ENCODE data around the gene PDCD1.

PDCD1 gene

DNA sequence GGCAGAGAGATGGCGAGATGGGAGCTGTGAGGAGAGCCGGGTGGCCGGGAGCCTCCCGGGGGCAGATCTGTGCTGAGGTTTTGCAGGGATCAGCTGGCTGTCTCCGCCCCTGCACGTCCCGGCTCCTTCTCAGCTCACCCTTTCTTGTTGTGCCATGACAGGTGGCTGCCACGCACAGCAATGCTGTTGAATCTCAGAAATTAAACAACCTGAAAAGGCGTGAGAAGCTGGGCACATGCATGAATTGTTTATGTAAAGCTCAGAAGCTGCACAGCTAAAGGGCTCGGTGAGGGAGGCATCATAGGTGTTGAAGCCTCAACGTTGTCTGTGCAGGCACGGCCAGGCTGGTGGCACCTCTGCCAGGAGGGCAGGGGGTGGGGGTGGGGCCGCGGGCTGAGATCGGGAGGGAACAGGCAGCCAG, 10.0 kb upstream of the PDCD1 start:
- H3K27ac ChIP-seq (ENCODE audit: low read depth, low read length), result no peak overlapping the region
- H3K27me3 ChIP-seq (ENCODE audit: control insufficient read depth, insufficient read depth, low read length), result peaks cover 12% of the 10 kb centered on the region; the same call in 1 of the 2 replicates
- H3K9ac ChIP-seq (ENCODE audit: low read length), result no peak overlapping the region

DNA sequence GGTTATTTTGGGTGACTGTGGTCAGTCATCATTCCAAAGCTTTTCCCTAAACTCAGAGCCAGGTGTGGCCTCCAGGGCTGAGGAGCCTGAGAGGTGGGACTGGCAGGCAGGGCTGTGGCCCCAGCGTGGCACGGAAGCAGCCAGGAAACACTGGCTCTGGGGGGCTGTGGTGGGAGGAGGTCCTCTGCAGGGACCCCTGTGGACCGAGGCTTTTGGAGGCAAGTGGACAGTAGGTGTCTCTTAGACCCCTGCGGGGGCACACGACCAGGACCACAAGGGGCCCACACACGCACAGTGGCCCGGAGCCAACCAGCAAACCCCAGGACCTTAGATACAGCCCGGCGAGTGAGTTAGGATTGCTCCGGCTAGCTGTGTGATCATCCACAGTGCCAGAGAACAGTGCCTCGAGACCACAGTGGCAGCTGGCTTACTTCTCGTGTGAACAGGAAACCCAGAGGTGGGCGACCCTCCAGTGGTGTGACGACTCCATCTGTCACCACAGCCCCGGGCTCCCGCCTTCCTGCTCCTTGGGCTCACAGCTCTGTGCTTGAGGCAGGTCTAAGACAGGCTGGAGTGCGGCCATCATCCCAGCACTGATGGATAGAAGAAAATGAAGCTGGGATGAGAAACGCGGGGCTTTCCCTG, 9.2 kb upstream of the PDCD1 start:
- Histone ChIP-seq H3K36me3 (ENCODE audit: control insufficient read depth, insufficient read depth, low read length) (no peaks in the 10 kb centered on the region), H3K4me1 (ENCODE audit: control insufficient read depth, insufficient read depth, low read length) (no peaks in the 10 kb centered on the region), H3K4me3 (ENCODE audit: low read depth, low read length) (no peak overlapping the region), H3K27ac (ENCODE audit: low read depth, low read length) (no peak overlapping the region), H3K27me3 (ENCODE audit: control insufficient read depth, insufficient read depth, low read length) (peaks cover 12% of the 10 kb centered on the region; the same call in 1 of the 2 replicates), H3K9me3 (ENCODE audit: control insufficient read depth, insufficient read depth, low read depth, low read length) (no peaks in the 10 kb centered on the region; the same call in 1 of the 2 replicates), H3K9ac (ENCODE audit: low read length) (no peak overlapping the region)

More for the DNA sequence above, 10.0 kb upstream of the PDCD1 start:
- Histone ChIP-seq H3K4me1 (ENCODE audit: control insufficient read depth, insufficient read depth, low read length) (no peaks in the 10 kb centered on the region), H3K4me3 (ENCODE audit: low read depth, low read length) (no peak overlapping the region), H3K36me3 (ENCODE audit: control insufficient read depth, insufficient read depth, low read length) (no peaks in the 10 kb centered on the region), H3K9me3 (ENCODE audit: control insufficient read depth, insufficient read depth, low read depth, low read length) (peaks cover under 1% of the 10 kb centered on the region)

DNA sequence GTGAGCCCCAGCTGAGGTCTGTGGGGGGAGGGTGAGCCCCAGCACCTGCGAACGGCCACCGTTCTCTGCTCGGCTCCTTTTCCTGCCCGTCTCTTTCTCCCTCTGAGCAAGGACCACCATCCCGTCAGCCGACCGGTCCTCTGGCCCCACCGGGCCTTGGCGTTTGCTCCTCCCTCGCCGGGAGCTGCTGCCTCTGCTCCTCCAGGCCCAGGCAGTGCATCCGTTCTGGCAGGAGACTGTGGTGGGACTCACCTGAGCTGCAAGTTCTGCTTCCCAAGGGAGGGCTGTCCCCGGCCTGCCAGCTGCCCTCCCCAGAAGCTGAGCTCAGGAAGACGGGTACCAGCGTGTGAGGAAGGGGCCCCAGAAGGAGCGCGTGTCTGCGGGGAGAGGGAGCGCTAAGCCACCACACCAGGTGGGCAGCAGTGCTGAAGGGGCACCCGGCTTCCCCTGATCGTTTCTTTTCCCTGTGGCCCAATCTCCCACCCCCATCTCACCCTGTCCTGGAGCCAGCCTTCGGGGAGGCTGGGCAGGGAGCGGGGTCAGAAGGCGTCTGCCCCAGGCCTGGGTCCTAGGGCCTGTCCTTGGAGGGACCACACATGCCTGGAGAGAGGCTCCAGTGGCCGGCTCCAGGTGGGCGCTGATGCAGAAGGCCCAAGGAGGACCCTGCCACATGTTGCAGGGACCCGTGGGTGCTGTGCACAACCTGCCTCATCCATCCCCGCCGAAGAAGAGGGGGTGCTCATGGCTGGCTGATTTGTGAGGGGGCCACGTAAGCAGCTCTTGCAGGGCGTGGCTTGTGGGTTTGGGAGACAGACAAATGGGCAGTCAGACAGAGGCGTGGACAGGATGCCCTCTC, 8.3 kb upstream of the PDCD1 start:
- H3K9ac ChIP-seq (ENCODE audit: low read length), result no peak overlapping the region
- no peak overlapping the region for H3K4me3 ChIP-seq (ENCODE audit: low read depth, low read length)
- peaks cover 1% of the 10 kb centered on the region; the same call in 1 of the 2 replicates for H3K4me1 ChIP-seq (ENCODE audit: control insufficient read depth, insufficient read depth, low read length)
- H3K27ac ChIP-seq (ENCODE audit: low read depth, low read length), result no peak overlapping the region
- H3K36me3 ChIP-seq (ENCODE audit: control insufficient read depth, insufficient read depth, low read length), result no peaks in the 10 kb centered on the region
- H3K9me3 ChIP-seq (ENCODE audit: control insufficient read depth, insufficient read depth, low read depth, low read length), result no peaks in the 10 kb centered on the region; the same call in 1 of the 2 replicates
- H3K27me3 ChIP-seq (ENCODE audit: control insufficient read depth, insufficient read depth, low read length), result peaks cover 12% of the 10 kb centered on the region; the same call in 1 of the 2 replicates

DNA sequence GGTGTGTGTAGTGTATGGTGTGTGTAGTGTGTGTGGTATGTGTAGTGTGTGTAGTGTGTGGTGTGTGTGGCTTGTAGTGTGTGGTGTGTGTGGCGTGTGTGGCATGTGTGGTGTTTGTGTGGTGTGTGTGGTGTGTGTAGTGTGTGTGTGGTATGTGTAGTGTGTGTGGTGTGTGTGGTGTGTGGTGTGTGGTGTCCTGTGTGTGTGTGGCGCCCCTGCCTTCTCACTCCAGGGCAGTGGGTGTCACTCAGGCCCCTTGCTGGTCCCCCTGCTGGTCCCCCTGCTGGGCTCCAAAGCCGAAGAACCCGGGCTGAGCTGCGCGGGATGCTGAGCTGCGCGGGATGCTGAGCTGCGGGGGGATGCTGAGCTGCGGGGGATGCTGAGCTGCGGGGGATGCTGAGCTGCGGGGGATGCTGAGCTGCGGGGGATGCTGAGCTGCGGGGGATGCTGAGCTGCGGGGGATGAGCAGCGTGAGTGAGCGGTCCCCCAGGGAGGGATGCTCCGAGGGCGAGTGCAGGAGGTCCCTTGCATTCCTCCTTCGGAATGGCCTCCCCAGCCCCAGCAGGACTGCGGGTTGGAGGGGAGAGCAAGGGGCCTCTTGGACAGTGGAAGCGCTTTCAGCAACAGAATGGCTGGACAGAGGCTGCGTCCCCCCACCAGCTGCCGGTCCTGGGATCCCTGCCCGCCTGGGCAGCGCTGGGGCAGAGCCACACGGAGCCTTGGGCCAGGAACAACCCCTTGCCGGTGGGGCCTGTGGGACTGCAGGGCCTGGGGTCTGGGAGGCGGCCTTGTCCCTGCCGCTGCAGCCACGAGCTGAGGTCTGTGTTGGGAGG, 7.5 kb upstream of the PDCD1 start:
- H3K4me3 ChIP-seq (ENCODE audit: low read depth, low read length), result no peak overlapping the region
- H3K27me3 ChIP-seq (ENCODE audit: control insufficient read depth, insufficient read depth, low read length), result peaks cover 12% of the 10 kb centered on the region; the same call in 1 of the 2 replicates
- H3K9me3 ChIP-seq (ENCODE audit: control insufficient read depth, insufficient read depth, low read depth, low read length), result no peaks in the 10 kb centered on the region; the same call in 1 of the 2 replicates
- peaks cover 3% of the 10 kb centered on the region; the same call in 1 of the 2 replicates for H3K4me1 ChIP-seq (ENCODE audit: control insufficient read depth, insufficient read depth, low read length)
- no peak overlapping the region for H3K27ac ChIP-seq (ENCODE audit: low read depth, low read length)
- H3K9ac ChIP-seq (ENCODE audit: low read length), result no peak overlapping the region
- no peaks in the 10 kb centered on the region for H3K36me3 ChIP-seq (ENCODE audit: control insufficient read depth, insufficient read depth, low read length)

DNA sequence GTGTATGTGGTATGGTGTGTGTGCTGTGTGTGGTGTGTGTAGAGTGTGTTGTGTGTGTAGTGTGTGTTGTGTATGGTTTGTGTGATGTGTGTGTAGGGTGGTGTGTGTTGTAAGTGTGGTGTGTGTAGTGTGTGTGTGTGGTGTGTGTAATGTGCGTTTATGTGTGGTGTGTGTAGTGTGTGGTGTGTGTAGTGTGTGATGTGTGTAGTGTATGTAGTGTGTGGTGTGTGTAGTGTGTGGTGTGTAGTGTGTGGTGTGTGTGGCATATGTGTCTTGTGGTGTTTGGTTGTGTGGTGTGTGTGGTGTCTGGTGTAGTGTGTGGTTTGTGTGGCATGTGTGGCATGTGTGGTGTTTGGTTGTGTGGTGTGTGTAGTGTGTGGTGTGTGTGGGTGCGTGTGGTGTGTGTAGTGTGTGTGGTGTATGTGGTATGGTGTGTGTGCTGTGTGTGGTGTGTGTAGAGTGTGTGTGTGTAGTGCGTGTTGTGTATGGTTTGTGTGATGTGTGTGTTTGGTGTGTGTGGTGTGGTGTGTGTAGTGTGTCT, 6.8 kb upstream of the PDCD1 start:
- Histone ChIP-seq H3K4me3 (ENCODE audit: low read depth, low read length) (no peak overlapping the region), H3K27ac (ENCODE audit: low read depth, low read length) (no peak overlapping the region), H3K27me3 (ENCODE audit: control insufficient read depth, insufficient read depth, low read length) (peaks cover 12% of the 10 kb centered on the region; the same call in 1 of the 2 replicates), H3K36me3 (ENCODE audit: control insufficient read depth, insufficient read depth, low read length) (no peaks in the 10 kb centered on the region), H3K9ac (ENCODE audit: low read length) (no peak overlapping the region), H3K9me3 (ENCODE audit: control insufficient read depth, insufficient read depth, low read depth, low read length) (no peaks in the 10 kb centered on the region; the same call in 1 of the 2 replicates), H3K4me1 (ENCODE audit: control insufficient read depth, insufficient read depth, low read length) (peaks cover 3% of the 10 kb centered on the region; the same call in 1 of the 2 replicates)

DNA sequence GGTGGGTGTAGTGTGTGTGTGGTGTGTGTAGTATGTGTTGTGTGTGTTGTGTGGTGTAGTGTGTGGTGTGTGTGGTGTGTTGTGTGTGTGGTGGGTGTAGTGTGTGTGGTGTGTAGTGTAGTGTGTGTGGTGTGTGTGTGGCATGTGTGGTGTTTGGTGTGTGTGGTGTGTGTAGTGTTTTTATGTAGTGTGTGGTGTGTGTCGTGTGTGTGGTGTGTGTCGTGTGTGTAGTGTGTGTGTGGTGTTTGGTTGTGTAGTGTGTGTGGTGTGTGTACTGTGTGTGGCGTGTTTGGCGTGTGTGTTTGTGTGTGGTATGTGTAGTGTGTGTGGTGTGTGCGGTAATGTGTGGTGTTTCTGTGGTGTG, 6.1 kb upstream of the PDCD1 start:
- Histone ChIP-seq H3K4me3 (ENCODE audit: low read depth, low read length) (no peak overlapping the region), H3K9me3 (ENCODE audit: control insufficient read depth, insufficient read depth, low read depth, low read length) (no peaks in the 10 kb centered on the region; the same call in 1 of the 2 replicates), H3K9ac (ENCODE audit: low read length) (no peak overlapping the region), H3K4me1 (ENCODE audit: control insufficient read depth, insufficient read depth, low read length) (peaks cover 3% of the 10 kb centered on the region; the same call in 1 of the 2 replicates), H3K27ac (ENCODE audit: low read depth, low read length) (no peak overlapping the region), H3K27me3 (ENCODE audit: control insufficient read depth, insufficient read depth, low read length) (peaks cover 12% of the 10 kb centered on the region; the same call in 1 of the 2 replicates), H3K36me3 (ENCODE audit: control insufficient read depth, insufficient read depth, low read length) (no peaks in the 10 kb centered on the region)

DNA sequence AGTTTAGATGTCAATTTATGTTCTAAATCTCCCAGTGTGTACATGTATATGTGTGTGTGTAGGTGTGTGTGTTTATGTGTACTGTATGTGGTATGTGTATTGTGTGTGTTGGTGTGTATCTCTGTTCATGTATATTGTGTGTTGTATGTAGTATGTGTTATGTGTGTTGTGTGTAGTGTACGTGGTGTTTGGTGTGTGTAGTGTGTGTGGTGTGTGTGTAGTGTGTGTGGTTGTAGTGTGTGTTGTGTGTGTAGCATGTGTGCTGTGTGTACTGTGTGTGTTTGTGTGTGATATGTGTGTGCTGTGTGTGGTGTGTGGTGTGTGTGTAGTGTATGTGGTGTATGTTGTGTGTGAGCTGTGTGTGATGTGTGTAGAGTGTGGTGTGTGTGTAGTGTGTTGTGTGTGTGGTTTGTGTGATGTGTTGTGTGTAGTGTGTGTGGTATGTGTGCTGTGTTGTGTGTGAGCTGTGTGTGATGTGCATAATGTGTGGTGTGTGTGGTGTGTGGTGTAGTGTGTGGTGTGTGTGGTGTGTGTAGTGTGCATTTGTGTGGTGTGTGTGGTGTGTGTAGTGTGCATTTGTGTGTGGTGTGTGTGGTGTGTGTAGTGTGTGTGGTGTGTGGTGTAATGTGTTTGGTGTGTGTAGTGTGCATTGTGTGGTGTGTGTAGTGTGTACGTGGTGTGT, 5.6 kb upstream of the PDCD1 start:
- Histone ChIP-seq H3K36me3 (ENCODE audit: control insufficient read depth, insufficient read depth, low read length) (no peaks in the 10 kb centered on the region), H3K27me3 (ENCODE audit: control insufficient read depth, insufficient read depth, low read length) (peaks cover 12% of the 10 kb centered on the region; the same call in 1 of the 2 replicates), H3K4me1 (ENCODE audit: control insufficient read depth, insufficient read depth, low read length) (peaks cover 4% of the 10 kb centered on the region), H3K27ac (ENCODE audit: low read depth, low read length) (no peak overlapping the region), H3K9ac (ENCODE audit: low read length) (no peak overlapping the region), H3K4me3 (ENCODE audit: low read depth, low read length) (no peak overlapping the region), H3K9me3 (ENCODE audit: control insufficient read depth, insufficient read depth, low read depth, low read length) (no peaks in the 10 kb centered on the region; the same call in 1 of the 2 replicates)

DNA sequence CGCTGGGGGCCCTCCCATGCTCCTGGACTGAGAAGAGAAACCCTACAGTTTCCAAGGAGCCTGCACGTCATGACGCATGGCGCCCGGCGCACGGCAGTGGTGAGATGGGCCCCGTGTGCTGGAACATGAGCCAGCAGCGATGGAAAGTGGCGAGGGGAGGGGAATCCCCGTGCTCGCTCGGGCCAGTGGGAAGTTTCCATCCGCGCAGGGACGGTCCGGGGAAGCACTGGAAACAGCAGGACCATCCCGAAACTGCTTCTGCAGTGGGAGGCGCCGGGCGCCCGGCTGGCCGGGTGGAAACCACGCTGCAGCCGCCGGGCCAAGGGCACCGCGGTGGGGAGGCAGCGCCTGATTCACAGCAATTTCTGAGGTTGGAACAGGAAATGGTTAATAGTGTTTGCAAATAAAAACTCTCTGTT, 4.9 kb upstream of the PDCD1 start:
- H3K36me3 ChIP-seq (ENCODE audit: control insufficient read depth, insufficient read depth, low read length), result no peaks in the 10 kb centered on the region
- peaks cover 12% of the 10 kb centered on the region; the same call in 1 of the 2 replicates for H3K27me3 ChIP-seq (ENCODE audit: control insufficient read depth, insufficient read depth, low read length)
- H3K27ac ChIP-seq (ENCODE audit: low read depth, low read length), result no peak overlapping the region
- no peaks in the 10 kb centered on the region; the same call in 1 of the 2 replicates for H3K9me3 ChIP-seq (ENCODE audit: control insufficient read depth, insufficient read depth, low read depth, low read length)
- H3K4me1 ChIP-seq (ENCODE audit: control insufficient read depth, insufficient read depth, low read length), result peaks cover 8% of the 10 kb centered on the region
- no peak overlapping the region for H3K9ac ChIP-seq (ENCODE audit: low read length)
- no peak overlapping the region for H3K4me3 ChIP-seq (ENCODE audit: low read depth, low read length)

DNA sequence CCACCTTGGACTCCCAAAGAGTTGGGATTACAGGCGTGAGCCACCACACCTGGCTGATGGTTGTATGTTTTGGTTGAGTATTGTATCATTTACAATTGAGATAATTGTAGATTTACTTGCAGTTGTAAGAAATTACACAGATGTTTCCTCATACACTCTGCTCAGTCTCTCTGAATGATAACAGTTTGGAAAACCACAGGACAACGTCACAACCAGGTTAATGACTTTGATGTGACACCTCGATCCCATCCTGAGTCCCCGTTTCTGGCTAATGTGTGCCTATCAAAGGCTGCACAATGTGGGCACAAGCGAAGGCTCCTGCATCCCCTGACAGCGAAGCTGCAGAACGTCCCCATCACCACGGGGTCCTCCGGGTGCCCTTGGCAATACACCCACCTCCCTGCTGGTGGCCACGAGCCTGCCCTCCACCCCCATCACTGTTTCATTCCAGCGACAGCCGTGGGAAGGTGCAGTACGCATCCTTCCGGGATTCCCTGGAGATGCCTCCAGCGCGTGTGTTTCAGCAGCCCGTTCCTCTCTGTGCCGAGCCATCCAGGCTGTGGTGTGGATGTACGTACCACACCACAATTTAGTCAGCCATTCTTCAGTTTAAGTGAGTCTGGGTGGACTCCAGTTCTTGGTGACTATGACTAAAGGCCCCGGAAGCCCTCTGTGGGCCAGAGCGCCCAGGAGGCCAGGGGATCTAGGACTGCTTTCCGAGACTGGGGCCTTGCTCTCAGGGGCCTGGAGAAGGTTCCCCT, 4.3 kb upstream of the PDCD1 start:
- Histone ChIP-seq H3K4me1 (ENCODE audit: control insufficient read depth, insufficient read depth, low read length) (peaks cover 8% of the 10 kb centered on the region), H3K36me3 (ENCODE audit: control insufficient read depth, insufficient read depth, low read length) (no peaks in the 10 kb centered on the region), H3K9ac (ENCODE audit: low read length) (no peak overlapping the region)

More for the DNA sequence above, 4.3 kb upstream of the PDCD1 start:
- no peak overlapping the region for H3K27ac ChIP-seq (ENCODE audit: low read depth, low read length)
- H3K9me3 ChIP-seq (ENCODE audit: control insufficient read depth, insufficient read depth, low read depth, low read length), result no peaks in the 10 kb centered on the region; the same call in 1 of the 2 replicates
- no peak overlapping the region for H3K4me3 ChIP-seq (ENCODE audit: low read depth, low read length)
- peaks cover 12% of the 10 kb centered on the region; the same call in 1 of the 2 replicates for H3K27me3 ChIP-seq (ENCODE audit: control insufficient read depth, insufficient read depth, low read length)
